Aorta (tissue), 5 donors: ENCODE measurements around the gene KLHL29. TPM values are rescaled to one million over a fixed set of nuclear protein-coding genes. Genes with fewer than 3 reads are reported as not detected.

Source experiments
- ATAC-seq: fragments of 200-7000 bp; cut with Tn5 transposase; one replicate; pipeline ENCODE4 v1.9.1; 2022; ENCODE audit warnings: moderate library complexity; ENCODE audit not compliant: low FRiP score
- DNase-seq, 2 donors: peaks; one replicate each; pipeline ENCODE4 v3.0.0-alpha.2; 2020
- H3K27ac ChIP-seq, 2 donors: one replicate each; pipeline ENCODE4 v1.5.1; 2013; ENCODE audit warnings: low read length in 2 of 2, mild to moderate bottlenecking in 2 of 2, moderate library complexity in 2 of 2, control low read depth in 1 of 2, inconsistent platforms in 1 of 2, low read depth in 1 of 2
- H3K27me3 ChIP-seq, 2 donors: one replicate each; pipeline ENCODE4 v1.6.1; 2013; ENCODE audit warnings: control low read depth in 1 of 2, low read length in 1 of 2, mild to moderate bottlenecking in 1 of 2, moderate library complexity in 1 of 2; ENCODE audit not compliant: insufficient read depth in 2 of 2, control insufficient read depth in 1 of 2
- H3K36me3 ChIP-seq, 2 donors: one replicate each; pipeline ENCODE4 v1.6.1; 2013; ENCODE audit warnings: control low read depth in 1 of 2, low read length in 1 of 2, mild to moderate bottlenecking in 1 of 2; ENCODE audit not compliant: insufficient read depth in 2 of 2, control insufficient read depth in 1 of 2
- H3K4me1 ChIP-seq, 2 donors: one replicate each; pipeline ENCODE4 v1.6.1; 2013; ENCODE audit warnings: low read length in 2 of 2, control low read depth in 1 of 2, mild to moderate bottlenecking in 1 of 2, moderate library complexity in 1 of 2; ENCODE audit not compliant: insufficient read depth in 2 of 2, control insufficient read depth in 1 of 2
- H3K4me3 ChIP-seq, 2 donors: one replicate each; pipeline ENCODE4 v1.5.1; 2013; ENCODE audit warnings: low read length in 2 of 2, control low read depth in 1 of 2, mild to moderate bottlenecking in 1 of 2
- H3K9me3 ChIP-seq: one replicate; pipeline ENCODE4 v1.6.1; 2013; ENCODE audit warnings: mild to moderate bottlenecking, low read length; ENCODE audit not compliant: control insufficient read depth
- WGBS, 2 donors: extraction: QIAGEN DNeasy Blood & Tissue Kit; methylation state at CpG; one replicate each; pipeline ENCODE4 v1.1.7; 2013; 5-methylcytosine and 5-hydroxymethylcytosine counted together
- intact Hi-C, 2 donors: fragments of 100-400 bp; cut with DNase I; formaldehyde crosslinking; loops; one replicate each; pipeline versions ENCODE4 v1.14.2 to v1.15.0; 2022
- polyA plus RNA-seq, 2 donors: library from polyadenylated mRNA; stranded (reverse); fragments of 200-250 nt; gene quantifications; one replicate each; pipeline ENCODE4 v1.2.3, GENCODE V29; 2013
- total RNA-seq, 2 donors: library from RNA; stranded (reverse); fragmentation: NEBNext Ultra II Directional; extraction: Animal tissue kit (Norgen Biotek cat#: 25700); gene quantifications; one replicate each; pipeline ENCODE4 v1.2.1, GENCODE V29; 2021
- donor health status: healthy with polysubstance abuse.
- donor health status: Bipolar disorder and iron deficiency.
- donor health status: DM: no; HTN: no; CAD: no.
- donor health status: DM: no; HTN: no; CAD: no.
- donor health status: DM: yes; HTN: yes; CAD: no.

The KLHL29 gene
- total and polyA plus RNA-seq, 4 donors = 0.75 to 13.4 (median 8.1) TPM

DNA sequence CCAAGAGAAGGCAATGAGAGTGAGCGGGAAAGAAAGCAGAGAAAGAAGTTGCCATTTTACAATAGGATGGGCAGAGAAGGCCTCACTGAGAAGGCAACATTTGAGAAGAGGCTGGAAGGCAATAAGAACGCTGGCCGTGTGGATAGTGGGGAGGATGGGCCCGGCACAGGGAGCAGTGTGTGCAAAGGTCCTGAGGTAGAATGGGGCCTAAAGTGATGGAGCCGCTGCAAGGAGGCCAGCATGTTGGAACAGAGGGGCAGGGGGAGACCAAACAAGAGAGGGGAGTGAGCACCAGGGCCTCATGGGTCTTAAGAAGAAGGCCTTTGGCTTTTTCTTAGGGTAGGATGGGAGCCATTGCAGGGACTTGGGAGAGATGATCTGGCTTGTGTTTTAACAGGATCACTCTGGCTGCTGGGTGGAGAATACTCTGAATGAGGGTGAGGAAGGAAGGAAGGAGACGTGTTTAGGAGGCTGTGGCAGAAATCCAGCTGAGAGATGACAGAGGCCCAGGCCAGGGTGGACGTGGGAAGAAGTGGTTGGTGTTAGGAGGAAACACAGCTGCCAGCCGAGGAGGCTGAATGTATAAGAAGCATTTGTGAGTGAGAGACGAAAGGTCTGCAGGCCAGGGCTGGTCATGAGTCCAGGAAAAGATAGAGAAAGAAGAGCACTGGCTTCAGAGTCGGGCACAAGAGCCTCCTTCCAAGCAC, 159.8 kb downstream of the KLHL29 start:
- intact Hi-C loops = no loop called here
- H3K36me3 ChIP-seq = no peaks in the 10 kb centered on the region
- no peaks in the 10 kb centered on the region for H3K27me3 ChIP-seq
- H3K4me3 ChIP-seq = no peak overlapping the region
- WGBS, 2 donors = 84 to 88% methylated on average over 10 of the region's 10 CpGs
- ATAC-seq = no peak
- H3K4me1 ChIP-seq = no peaks in the 10 kb centered on the region
- no peak overlapping the region for H3K27ac ChIP-seq
- no peaks in the 10 kb centered on the region for H3K9me3 ChIP-seq
- no peak for DNase-seq

DNA sequence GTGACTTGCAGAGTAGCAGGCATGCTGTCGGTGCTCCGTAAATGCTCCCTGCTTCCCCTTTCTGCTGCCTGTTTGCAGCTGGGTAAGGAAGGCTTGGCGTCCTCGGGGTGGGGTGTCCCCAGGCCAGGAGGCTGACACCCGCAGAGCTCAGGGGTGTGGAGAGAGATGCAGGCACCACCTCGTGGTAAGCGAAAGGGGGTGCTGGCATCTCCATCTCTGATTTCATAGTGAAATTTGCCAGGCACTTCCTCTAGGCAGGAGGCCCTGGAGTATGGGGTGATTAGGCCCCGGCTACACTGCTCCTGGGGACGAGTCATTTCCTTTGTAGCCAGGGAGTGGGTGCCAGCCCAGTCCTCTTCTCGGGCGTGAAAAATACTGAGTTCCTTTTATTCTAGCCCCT, 160.4 kb downstream of the KLHL29 start:
- 50 to 54% methylated on average over 11 of the region's 11 CpGs for WGBS, 2 donors
- ATAC-seq = no peak

DNA sequence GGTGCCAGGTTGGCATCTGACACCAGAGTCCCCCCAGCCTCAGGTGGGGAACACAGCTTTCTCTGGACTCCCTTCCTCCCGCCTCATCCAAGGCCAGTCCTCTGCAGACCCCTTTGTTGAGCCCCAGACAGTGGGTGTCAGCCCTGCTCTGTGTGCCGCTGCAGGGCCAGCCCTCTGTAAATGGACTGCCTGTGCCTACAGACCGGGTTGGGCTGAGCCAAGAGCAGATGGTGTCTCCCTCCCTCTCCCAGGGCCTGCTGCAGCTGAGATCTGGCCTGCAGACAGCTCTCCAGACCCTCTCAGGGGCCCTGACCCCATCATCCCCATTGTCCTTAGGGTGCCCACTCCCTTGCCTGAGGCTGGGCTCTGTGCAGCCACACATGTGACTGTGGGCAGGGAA, 160.8 kb downstream of the KLHL29 start:
- Histone ChIP-seq H3K9me3 (no peaks in the 10 kb centered on the region), H3K4me1 (no peaks in the 10 kb centered on the region), H3K4me3 (no peak overlapping the region), H3K36me3 (no peaks in the 10 kb centered on the region), H3K27ac (no peak overlapping the region), H3K27me3 (no peaks in the 10 kb centered on the region)
- WGBS, 2 donors = 84 to 86% methylated on average over 3 of the region's 3 CpGs
- DNase-seq (no peak), ATAC-seq (no peak)
- intact Hi-C loops = no loop called here

More for the DNA sequence above, 160.4 kb downstream of the KLHL29 start:
- DNase-seq = no peak
- Histone ChIP-seq H3K9me3 (no peaks in the 10 kb centered on the region), H3K27me3 (no peaks in the 10 kb centered on the region), H3K4me3 (no peak overlapping the region), H3K36me3 (no peaks in the 10 kb centered on the region), H3K4me1 (no peaks in the 10 kb centered on the region), H3K27ac (no peak overlapping the region)
- intact Hi-C loops = no loop called here

DNA sequence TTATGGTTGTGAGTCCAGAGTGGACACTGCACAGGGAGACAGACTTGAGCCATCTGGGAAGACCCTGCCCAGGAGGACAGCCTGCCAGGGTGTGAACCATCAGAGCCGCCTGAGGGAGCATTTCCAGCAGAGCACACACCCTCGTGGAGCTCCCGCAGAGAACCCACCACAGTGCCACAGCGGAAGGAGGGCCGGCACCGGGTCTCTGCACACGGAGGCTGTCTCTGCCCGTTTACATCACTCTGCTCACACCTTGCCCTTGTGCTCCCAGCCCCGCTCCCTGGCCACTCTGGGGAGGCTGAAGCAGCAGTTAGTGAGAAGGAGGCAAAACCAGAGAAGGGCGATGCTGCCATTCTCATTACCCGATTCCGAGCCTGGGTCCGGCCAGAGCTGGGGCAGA, 161.9 kb downstream of the KLHL29 start:
- 93 to 96% methylated on average over 13 of the region's 13 CpGs for WGBS, 2 donors
- Histone ChIP-seq H3K27ac (no peak overlapping the region), H3K36me3 (no peaks in the 10 kb centered on the region), H3K9me3 (no peaks in the 10 kb centered on the region), H3K4me1 (no peaks in the 10 kb centered on the region), H3K4me3 (no peak overlapping the region), H3K27me3 (no peaks in the 10 kb centered on the region)
- ATAC-seq (no peak), DNase-seq (no peak)
- intact Hi-C loops = no loop called here

DNA sequence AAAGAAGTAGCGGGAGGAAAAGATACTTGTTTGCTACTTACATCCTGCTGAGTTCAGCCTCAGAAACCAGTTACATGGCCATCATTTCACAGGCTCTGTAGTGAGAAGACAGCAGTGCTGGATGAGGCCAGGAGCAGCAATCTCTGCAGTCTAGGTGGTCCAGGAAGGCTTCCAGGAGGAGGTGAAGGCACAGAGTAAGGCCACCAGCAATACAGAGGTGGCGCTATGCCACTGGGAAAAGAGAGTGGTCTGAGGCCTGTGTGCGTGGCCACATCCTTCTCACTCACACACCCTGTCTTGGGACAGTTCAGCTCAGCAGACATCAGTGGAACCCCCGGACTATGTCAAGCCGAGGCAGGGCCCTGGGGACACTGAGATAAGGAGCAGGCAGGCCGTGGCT, 162.7 kb downstream of the KLHL29 start:
- ATAC-seq = no peak
- intact Hi-C loops = no loop called here
- Histone ChIP-seq H3K27ac (no peak overlapping the region), H3K9me3 (no peaks in the 10 kb centered on the region), H3K4me3 (no peak overlapping the region), H3K36me3 (no peaks in the 10 kb centered on the region), H3K27me3 (no peaks in the 10 kb centered on the region), H3K4me1 (no peaks in the 10 kb centered on the region)
- DNase-seq = no peak
- WGBS, 2 donors = 70 to 83% methylated on average over 6 of the region's 6 CpGs

DNA sequence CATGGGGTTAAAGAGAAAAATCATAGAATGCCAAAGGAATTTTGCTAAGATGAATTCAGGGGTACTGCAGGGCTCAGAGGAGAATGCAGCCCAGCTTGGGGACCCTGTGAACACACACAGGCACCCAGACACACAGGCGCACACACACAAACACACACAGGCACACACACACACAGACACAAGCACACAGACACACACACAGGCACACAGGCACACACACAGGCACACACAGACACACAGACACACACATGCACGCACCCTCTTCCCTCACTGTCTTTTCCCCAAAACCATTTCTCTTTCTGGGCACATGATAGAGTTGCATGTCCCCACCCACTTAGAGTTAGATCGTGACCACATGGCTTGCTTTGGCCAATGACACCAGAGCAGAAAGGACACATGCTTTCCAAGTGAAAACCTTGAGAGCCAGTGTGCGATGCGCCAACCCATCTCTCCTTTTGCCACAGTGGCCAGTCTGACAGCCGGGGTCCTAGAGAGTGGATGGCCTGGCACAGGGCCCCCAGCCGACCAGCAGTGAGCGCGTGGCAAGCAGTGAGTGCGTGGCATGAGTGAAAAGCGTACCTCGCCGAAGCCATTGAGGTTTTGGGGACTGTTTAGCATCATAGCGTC, 163.3 kb downstream of the KLHL29 start:
- no peaks in the 10 kb centered on the region for H3K36me3 ChIP-seq
- no peaks in the 10 kb centered on the region for H3K27me3 ChIP-seq
- DNase-seq (no peak), ATAC-seq (no peak)
- no peak overlapping the region for H3K4me3 ChIP-seq
- 98 to 99% methylated on average over 14 of the region's 14 CpGs for WGBS, 2 donors
- no peaks in the 10 kb centered on the region for H3K4me1 ChIP-seq
- no peaks in the 10 kb centered on the region for H3K9me3 ChIP-seq
- H3K27ac ChIP-seq = no peak overlapping the region
- intact Hi-C loops = no loop called here

DNA sequence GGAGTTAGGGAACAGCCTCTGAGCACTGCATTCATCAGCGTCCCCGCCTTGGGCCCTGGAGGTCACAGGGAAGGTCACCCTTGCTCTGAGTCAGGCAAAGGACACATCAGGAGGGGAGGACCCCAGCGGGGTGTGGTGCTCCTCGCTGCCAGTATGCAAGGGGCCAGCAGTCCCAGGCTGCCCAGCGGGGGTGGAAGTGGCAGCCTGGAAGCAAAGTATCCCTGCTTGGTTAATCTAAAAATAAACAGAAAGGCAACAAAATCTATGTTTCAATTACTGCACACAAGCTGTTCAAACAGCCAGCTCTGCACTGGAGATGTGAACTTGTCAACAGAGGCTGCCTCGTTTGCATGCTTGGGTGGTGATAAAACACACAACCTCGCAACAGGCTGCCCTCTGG, 164.1 kb downstream of the KLHL29 start:
- no peak for ATAC-seq
- WGBS, 2 donors = 73 to 76% methylated on average over 7 of the region's 7 CpGs
- DNase-seq = no peak
- no peaks in the 10 kb centered on the region for H3K36me3 ChIP-seq
- H3K27ac ChIP-seq = no peak overlapping the region
- H3K27me3 ChIP-seq = no peaks in the 10 kb centered on the region
- intact Hi-C loops = no loop called here
- H3K4me1 ChIP-seq = no peaks in the 10 kb centered on the region
- no peak overlapping the region for H3K4me3 ChIP-seq
- H3K9me3 ChIP-seq = no peaks in the 10 kb centered on the region

DNA sequence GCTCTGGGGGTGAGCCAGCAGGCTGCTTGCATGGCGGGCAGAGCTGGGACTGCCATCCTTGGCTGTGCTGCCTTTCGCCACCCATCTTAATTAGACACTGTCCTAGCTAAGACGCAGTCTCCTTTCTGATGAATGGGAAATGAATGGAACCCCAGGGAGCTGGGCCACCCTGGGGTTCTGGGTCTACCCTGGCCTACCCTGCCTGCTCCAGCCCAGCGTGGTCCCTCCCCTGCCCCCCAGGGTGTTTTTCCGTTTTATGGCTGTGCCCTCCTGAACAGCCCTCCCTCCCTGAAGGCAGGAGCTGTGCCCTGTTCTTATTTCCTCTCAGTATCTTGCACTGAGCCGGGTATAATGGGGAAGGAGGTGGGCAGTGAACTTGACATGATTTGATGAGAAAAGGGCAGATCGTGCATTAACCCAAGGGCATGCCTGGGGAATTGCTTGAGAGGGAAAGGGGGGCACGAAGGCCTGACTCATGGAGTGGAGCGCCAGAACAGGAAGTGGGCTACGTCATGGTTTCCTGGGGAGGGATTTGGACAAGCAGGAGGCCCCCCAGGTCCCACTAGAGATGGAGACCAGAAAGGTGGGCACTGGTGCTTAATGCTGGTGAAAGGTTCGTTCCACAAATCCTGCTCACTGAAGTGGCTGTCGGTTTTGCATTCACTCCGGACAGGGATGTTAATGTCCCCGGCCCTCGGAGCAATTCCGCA, 165.0 kb downstream of the KLHL29 start:
- H3K9me3 ChIP-seq = no peaks in the 10 kb centered on the region
- no peak overlapping the region for H3K27ac ChIP-seq
- no peak for DNase-seq
- intact Hi-C loops = no loop called here
- H3K4me1 ChIP-seq = no peaks in the 10 kb centered on the region
- H3K4me3 ChIP-seq = no peak overlapping the region
- H3K27me3 ChIP-seq = no peaks in the 10 kb centered on the region
- H3K36me3 ChIP-seq = no peaks in the 10 kb centered on the region
- WGBS, 2 donors = 93% methylated on average over 16 of the region's 16 CpGs
- no peak for ATAC-seq

DNA sequence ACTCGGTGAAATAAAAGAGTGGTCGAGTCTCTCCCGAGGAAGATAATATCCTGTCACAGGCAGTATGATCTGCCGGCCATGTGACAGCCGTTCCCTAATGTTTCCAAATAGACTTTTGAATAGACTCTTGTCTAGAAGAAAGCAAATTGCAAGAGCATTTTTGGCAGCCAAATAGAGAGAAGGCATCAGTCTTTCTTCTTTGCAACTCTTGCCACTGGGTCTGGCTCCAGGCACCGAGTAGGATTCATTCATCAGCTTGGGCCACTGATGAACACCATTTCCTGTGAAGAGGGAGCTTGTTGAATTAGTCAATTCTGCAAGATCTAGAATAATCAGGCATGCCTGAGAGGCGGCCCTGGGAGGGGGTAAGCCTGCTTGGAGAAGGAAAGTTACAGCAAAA, 165.6 kb downstream of the KLHL29 start:
- no peak for DNase-seq
- no peak for ATAC-seq
- Histone ChIP-seq H3K36me3 (no peaks in the 10 kb centered on the region), H3K9me3 (no peaks in the 10 kb centered on the region), H3K27ac (no peak overlapping the region), H3K4me3 (no peak overlapping the region), H3K27me3 (no peaks in the 10 kb centered on the region), H3K4me1 (no peaks in the 10 kb centered on the region)
- 94% methylated on average over 7 of the region's 7 CpGs for WGBS, 2 donors
- intact Hi-C loops = no loop called here
